PFSK-1 (cell line): ENCODE data around the gene SETD2.

Source experiments
- FOXP2 ChIP-seq: optimal IDR thresholded peaks from 2 replicates; pipeline ENCODE3; 2011; ENCODE audit warnings: borderline replicate concordance, control low read depth, inconsistent platforms; ENCODE audit not compliant: insufficient read depth; ENCODE audit errors: extremely low read length, extremely low read depth
- POLR2AphosphoS5 ChIP-seq: IDR thresholded peaks from 2 replicates; pipeline ENCODE4 v1.6.1; 2012; ENCODE audit warnings: low read depth, mild to moderate bottlenecking, control low read depth, low read length, moderate library complexity
- SIN3A ChIP-seq: IDR thresholded peaks from 2 replicates; pipeline ENCODE4 v1.6.1; 2012; ENCODE audit warnings: mild to moderate bottlenecking, low read length, moderate library complexity, borderline replicate concordance; ENCODE audit not compliant: insufficient read depth
- TAF1 ChIP-seq: IDR thresholded peaks from 2 replicates; pipeline ENCODE4 v1.6.1; 2012; ENCODE audit warnings: low read length, control low read depth, borderline replicate concordance; ENCODE audit not compliant: insufficient read depth
- TF ChIP-seq, protein P1 (sequence below), 2 experiments: IDR thresholded peaks; 2 replicates each; pipeline versions ENCODE4 v1.6.1 to v1.8.0; 2011 to 2012; ENCODE audit warnings: low read depth in 2 of 2, low read length in 2 of 2, control low read depth in 1 of 2, inconsistent platforms in 1 of 2, mild to moderate bottlenecking in 1 of 2, moderate library complexity in 1 of 2; ENCODE audit not compliant: insufficient read depth in 1 of 2

SETD2 gene

DNA sequence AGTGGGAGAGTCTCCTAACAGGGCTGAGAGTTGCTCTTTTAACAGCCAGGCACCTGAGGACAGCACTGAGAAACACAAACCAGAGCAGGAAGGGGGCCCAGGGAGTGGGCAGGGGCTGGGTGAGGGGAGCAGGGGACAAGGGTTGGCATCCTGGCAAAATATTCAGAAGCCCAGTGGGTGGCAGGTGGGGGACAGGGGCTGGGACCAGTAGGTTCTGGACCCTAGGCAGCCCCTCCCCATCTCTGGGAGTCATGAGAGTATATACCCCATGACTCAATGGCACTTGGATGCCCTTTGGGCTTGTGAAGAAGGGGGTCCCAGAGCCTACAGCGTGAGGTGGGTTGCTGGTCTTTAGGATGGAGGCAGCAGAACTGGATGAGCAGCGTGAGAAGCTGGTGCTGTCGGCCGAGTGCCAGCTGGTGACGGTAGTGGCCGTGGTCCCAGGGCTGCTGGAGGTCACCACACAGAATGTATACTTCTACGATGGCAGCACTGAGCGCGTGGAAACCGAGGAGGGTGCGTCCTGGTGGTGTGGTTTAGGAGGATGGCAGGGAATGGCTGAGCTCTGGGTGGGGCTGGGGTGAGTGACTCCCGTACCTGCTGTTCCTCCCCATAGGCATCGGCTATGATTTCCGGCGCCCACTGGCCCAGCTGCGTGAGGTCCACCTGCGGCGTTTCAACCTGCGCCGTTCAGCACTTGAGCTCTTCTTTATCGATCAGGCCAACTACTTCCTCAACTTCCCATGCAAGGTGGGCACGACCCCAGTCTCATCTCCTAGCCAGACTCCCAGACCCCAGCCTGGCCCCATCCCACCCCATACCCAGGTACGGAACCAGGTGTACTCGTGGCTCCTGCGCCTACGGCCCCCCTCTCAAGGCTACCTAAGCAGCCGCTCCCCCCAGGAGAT lies 160.2 kb downstream of the SETD2 start:
- no peak for TF ChIP-seq TAF1
- TF ChIP-seq SIN3A, result no peak
- TF ChIP-seq POLR2AphosphoS5, result no peak
- TF ChIP-seq FOXP2, result no peak
- TF ChIP-seq, protein P1, sequence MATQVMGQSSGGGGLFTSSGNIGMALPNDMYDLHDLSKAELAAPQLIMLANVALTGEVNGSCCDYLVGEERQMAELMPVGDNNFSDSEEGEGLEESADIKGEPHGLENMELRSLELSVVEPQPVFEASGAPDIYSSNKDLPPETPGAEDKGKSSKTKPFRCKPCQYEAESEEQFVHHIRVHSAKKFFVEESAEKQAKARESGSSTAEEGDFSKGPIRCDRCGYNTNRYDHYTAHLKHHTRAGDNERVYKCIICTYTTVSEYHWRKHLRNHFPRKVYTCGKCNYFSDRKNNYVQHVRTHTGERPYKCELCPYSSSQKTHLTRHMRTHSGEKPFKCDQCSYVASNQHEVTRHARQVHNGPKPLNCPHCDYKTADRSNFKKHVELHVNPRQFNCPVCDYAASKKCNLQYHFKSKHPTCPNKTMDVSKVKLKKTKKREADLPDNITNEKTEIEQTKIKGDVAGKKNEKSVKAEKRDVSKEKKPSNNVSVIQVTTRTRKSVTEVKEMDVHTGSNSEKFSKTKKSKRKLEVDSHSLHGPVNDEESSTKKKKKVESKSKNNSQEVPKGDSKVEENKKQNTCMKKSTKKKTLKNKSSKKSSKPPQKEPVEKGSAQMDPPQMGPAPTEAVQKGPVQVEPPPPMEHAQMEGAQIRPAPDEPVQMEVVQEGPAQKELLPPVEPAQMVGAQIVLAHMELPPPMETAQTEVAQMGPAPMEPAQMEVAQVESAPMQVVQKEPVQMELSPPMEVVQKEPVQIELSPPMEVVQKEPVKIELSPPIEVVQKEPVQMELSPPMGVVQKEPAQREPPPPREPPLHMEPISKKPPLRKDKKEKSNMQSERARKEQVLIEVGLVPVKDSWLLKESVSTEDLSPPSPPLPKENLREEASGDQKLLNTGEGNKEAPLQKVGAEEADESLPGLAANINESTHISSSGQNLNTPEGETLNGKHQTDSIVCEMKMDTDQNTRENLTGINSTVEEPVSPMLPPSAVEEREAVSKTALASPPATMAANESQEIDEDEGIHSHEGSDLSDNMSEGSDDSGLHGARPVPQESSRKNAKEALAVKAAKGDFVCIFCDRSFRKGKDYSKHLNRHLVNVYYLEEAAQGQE (IDR thresholded peaks at IDR 0.05; ENCODE audit: insufficient read depth in 1 of 2, low read depth in 2 of 2, low read length in 2 of 2), result no peak

DNA sequence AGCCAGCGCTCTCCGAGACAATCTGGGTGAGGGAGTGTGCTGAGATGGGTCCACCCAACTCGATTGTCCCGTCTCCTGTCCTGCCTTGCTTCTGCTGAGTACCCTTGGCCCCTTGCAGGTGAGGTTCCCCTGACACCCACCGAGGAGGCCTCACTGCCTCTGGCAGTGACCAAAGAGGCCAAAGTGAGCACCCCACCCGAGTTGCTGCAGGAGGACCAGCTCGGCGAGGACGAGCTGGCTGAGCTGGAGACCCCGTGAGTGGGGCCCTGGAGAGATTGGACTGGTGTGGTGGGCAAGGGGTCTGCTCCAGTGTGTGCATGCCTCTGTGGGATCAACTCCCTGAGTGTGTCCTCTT lies 160.9 kb downstream of the SETD2 start:
- TF ChIP-seq FOXP2 (no peak), TAF1 (no peak), POLR2AphosphoS5 (no peak), SIN3A (no peak)
- TF ChIP-seq, protein P1 (IDR thresholded peaks at IDR 0.05; ENCODE audit: insufficient read depth in 1 of 2, low read depth in 2 of 2, low read length in 2 of 2), result no peak

DNA sequence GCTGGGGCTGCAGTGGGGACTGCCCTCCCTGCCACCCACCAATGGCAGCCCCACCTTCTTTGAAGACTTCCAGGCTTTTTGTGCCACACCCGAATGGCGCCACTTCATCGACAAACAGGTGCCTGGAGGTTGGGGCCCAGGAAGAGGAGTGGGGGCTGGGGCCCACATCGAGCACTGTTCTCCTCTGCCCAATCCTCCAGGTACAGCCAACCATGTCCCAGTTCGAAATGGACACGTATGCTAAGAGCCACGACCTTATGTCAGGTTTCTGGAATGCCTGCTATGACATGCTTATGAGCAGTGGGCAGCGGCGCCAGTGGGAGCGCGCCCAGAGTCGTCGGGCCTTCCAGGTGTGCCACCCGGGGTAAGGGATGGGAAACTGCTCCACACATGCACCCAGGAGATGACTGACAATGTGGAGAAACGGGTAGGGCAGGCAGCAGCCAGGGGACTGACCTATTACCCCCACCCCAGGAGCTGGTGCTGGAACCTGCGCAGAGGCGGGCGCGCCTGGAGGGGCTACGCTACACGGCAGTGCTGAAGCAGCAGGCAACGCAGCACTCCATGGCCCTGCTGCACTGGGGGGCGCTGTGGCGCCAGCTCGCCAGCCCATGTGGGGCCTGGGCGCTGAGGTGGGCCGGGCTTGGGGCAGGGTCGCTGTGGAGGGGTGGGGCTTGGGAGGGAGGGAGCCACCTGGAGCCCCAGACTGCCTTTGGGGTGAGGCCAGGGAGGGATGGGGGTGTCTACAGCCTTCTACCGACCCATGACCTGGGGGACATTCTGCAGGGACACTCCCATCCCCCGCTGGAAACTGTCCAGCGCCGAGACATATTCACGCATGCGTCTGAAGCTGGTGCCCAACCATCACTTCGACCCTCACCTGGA lies 161.5 kb downstream of the SETD2 start:
- no peak for TF ChIP-seq TAF1
- TF ChIP-seq, protein P1 (IDR thresholded peaks at IDR 0.05; ENCODE audit: insufficient read depth in 1 of 2, low read depth in 2 of 2, low read length in 2 of 2), result no peak

DNA sequence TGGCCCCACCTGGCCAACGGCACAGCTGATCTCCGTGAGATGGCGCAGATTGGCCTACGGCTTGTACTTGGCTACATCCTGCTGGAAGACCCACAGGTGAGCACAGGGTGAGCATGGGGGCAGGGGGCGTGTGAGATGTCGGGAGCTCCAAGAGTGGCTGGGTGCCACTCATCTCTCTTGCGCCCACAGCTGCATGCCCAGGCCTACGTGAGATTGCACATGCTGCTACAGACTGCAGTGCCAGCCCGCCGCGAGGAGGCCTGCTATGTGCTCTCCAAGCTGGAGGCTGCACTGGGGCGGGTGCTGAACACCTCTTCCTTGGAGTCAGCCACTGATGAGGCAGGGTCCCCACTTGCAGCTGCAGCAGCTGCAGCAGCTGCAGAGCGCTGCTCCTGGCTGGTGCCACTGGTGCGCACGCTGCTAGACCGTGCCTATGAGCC lies 162.2 kb downstream of the SETD2 start:
- TF ChIP-seq, protein P1 (IDR thresholded peaks at IDR 0.05; ENCODE audit: insufficient read depth in 1 of 2, low read depth in 2 of 2, low read length in 2 of 2), result no peak
- TF ChIP-seq TAF1 (no peak), FOXP2 (no peak), POLR2AphosphoS5 (no peak), SIN3A (no peak)
